ENCODE data around the gene CNBP. TPM values are rescaled to one million over a fixed set of nuclear protein-coding genes. Genes with fewer than 3 reads are reported as not detected.

The CNBP gene
- total RNA-seq, 1 donor from 2014 or later = 217 TPM

DNA sequence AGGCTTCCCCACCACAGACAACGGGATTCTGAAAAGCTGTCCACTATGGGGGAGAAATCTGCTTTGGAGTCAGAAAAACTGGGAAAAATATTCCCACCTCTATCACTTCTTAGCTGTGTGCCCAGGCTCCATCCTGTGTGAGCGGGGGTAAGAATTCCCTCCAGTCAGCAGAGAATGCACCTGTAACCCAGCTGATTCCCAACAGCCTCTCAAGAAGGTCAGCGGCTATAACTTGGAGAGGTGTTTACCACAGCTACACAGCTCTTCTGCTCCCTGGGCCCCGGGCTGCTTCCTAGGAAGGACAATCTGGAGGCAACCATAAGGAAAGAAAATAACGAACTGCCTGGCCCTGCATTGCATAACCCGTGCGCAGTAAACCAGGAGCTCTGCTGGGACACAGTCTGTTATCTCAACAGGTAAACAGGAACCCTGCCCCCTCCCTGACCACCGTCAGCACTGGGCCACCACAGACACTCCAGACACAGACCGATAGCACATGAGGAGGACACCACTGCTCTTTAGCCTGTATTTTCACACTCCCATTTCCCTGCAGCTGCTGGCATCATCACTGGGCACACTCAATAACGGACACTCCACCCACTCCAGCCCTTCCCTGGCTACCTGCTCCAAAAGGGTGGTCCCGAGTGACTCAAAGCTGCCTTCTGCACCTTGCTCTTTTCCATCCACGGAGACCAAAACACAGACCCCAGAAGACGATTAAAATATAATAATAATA is 64.2 kb downstream of the CNBP start:
- peak overlapping the region; percentile 88 for H3K4me3 Mint-ChIP-seq
- no peaks in the 10 kb centered on the region for H3K9me3 Mint-ChIP-seq
- H3K4me1 Mint-ChIP-seq = peaks cover 38% of the 10 kb centered on the region
- no peak for DNase-seq (ENCODE audit: low spot score in 2 of 2, unreplicated experiment in 2 of 2)
- H3K27me3 Mint-ChIP-seq (ENCODE audit: low read depth) = no peaks in the 10 kb centered on the region
- H3K27ac Mint-ChIP-seq = peak overlapping the region; percentile 95
- peaks cover 11% of the 10 kb centered on the region for H3K36me3 Mint-ChIP-seq
- TF ChIP-seq, protein P1, sequence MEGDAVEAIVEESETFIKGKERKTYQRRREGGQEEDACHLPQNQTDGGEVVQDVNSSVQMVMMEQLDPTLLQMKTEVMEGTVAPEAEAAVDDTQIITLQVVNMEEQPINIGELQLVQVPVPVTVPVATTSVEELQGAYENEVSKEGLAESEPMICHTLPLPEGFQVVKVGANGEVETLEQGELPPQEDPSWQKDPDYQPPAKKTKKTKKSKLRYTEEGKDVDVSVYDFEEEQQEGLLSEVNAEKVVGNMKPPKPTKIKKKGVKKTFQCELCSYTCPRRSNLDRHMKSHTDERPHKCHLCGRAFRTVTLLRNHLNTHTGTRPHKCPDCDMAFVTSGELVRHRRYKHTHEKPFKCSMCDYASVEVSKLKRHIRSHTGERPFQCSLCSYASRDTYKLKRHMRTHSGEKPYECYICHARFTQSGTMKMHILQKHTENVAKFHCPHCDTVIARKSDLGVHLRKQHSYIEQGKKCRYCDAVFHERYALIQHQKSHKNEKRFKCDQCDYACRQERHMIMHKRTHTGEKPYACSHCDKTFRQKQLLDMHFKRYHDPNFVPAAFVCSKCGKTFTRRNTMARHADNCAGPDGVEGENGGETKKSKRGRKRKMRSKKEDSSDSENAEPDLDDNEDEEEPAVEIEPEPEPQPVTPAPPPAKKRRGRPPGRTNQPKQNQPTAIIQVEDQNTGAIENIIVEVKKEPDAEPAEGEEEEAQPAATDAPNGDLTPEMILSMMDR (IDR thresholded peaks at IDR 0.05; ENCODE audit: unreplicated experiment) = no peak

DNA sequence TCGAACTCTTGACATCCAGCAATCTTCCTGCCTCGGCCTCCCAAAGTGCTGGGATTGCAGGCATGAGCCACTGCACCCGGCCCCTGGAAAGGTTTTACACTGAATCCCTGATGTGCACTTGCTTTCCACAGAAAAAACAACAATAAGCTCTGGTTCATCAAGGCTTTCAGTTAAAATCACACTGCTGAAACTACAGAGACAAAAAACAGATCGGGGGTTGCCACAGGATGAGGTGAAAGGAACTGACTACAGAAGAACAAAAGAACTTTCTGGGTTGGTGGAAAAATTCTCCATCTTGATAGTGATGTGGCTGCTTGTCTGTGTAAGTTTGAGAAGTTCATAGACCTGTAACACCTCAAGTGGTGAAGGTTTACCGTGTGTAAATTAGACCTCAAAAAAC is 65.0 kb downstream of the CNBP start:
- H3K27me3 Mint-ChIP-seq (ENCODE audit: low read depth) = no peaks in the 10 kb centered on the region
- peaks cover 11% of the 10 kb centered on the region for H3K36me3 Mint-ChIP-seq
- H3K9me3 Mint-ChIP-seq = no peaks in the 10 kb centered on the region
- peak overlapping the region; percentile 88 for H3K4me3 Mint-ChIP-seq
- no peak for DNase-seq (ENCODE audit: low spot score in 2 of 2, unreplicated experiment in 2 of 2)
- peak overlapping the region; percentile 95 for H3K27ac Mint-ChIP-seq
- TF ChIP-seq, protein P1 (IDR thresholded peaks at IDR 0.05; ENCODE audit: unreplicated experiment) = no peak
- peaks cover 38% of the 10 kb centered on the region for H3K4me1 Mint-ChIP-seq

Other genes with a start within 250 kb of the CNBP start
- gene CFAP92, start 189.8 kb downstream of the CNBP start, total RNA-seq = 0.76 to 1.2 TPM (median 1.1 TPM) in 3 replicates
- 0.29 to 0.67 TPM (median 0.31 TPM) in 3 replicates for gene EFCC1, start 182.6 kb downstream of the CNBP start, total RNA-seq
- gene GP9, start 123.1 kb downstream of the CNBP start, total RNA-seq = not detected in 3 replicates
- gene RAB43, start 62.1 kb downstream of the CNBP start, total RNA-seq = 20.8 to 28.1 TPM (median 24.7 TPM) in 3 replicates
- gene ISY1, start 22.8 kb downstream of the CNBP start, total RNA-seq = 37.5 to 40.3 TPM (median 38.5 TPM) in 3 replicates
- 172 to 176 TPM (median 173 TPM) in 3 replicates for gene COPG1, start 65.7 kb upstream of the CNBP start, total RNA-seq
- gene HMCES, start 95.0 kb upstream of the CNBP start, total RNA-seq = 26.6 to 31.1 TPM (median 29.6 TPM) in 3 replicates
- 0.74 to 1.1 TPM (median 0.80 TPM) in 3 replicates for gene EFCAB12, start 244.7 kb upstream of the CNBP start, total RNA-seq

All from mesothelial cell of epicardium (in vitro differentiated cells).